Stimulated activated effector memory CD8-positive, alpha-beta T cell treated with anti-CD3 and anti-CD28 coated beads, Interleukin-12 subunit alpha, Interleukin-12 subunit beta, amount 100 ng/mL, for 72 hours (primary cell): ENCODE data around the gene DXO.
"Not testable (repeated sequence)": the region's sequence is repeated elsewhere in the genome, so short reads cannot be mapped to it uniquely, and the experiment has no call there.

Experiments used
- ATAC-seq: fragments of 150-1000 bp; cut with Tn5 transposase; 2 replicates; pipeline ENCODE4 v1.10.0; 2021
- DNase-seq, 2 donors: peaks; one replicate each; pipeline ENCODE4 v3.0.0; 2021 to 2022; ENCODE audit warnings: low spot score in 2 of 2
- H3K27ac Mint-ChIP-seq: one replicate; pipeline ENCODE4 v1.8.0; 2022; ENCODE audit warnings: mild to moderate bottlenecking, mixed read lengths
- H3K36me3 Mint-ChIP-seq: one replicate; pipeline ENCODE4 v1.8.0; 2022; ENCODE audit warnings: mild to moderate bottlenecking, mixed read lengths
- H3K4me1 Mint-ChIP-seq: one replicate; pipeline ENCODE4 v1.8.0; 2022; ENCODE audit warnings: mixed read lengths
- H3K4me3 Mint-ChIP-seq: one replicate; pipeline ENCODE4 v1.8.0; 2022; ENCODE audit warnings: mild to moderate bottlenecking, mixed read lengths
- H3K9me3 Mint-ChIP-seq: one replicate; pipeline ENCODE4 v1.8.0; 2022; ENCODE audit warnings: mixed read lengths

The DXO gene

GRCh38 chr6:32002546-32003268 is 30.8 kb upstream of the DXO start:
- not testable (repeated sequence) for H3K4me3 Mint-ChIP-seq, H3K9me3 Mint-ChIP-seq, H3K4me1 Mint-ChIP-seq, H3K36me3 Mint-ChIP-seq, DNase-seq, ATAC-seq, H3K27ac Mint-ChIP-seq

GRCh38 chr6:31996385-31996784 is 24.4 kb upstream of the DXO start:
- not testable (repeated sequence) for ATAC-seq, H3K36me3 Mint-ChIP-seq, DNase-seq, H3K9me3 Mint-ChIP-seq, H3K27ac Mint-ChIP-seq, H3K4me1 Mint-ChIP-seq, H3K4me3 Mint-ChIP-seq

- not testable (repeated sequence) for H3K4me1 Mint-ChIP-seq, H3K27ac Mint-ChIP-seq, ATAC-seq, H3K4me3 Mint-ChIP-seq, H3K9me3 Mint-ChIP-seq, H3K36me3 Mint-ChIP-seq, DNase-seq
Measured at GRCh38 chr6:31994421-31994820, 22.5 kb upstream of the DXO start.

- DNase-seq, H3K4me3 Mint-ChIP-seq, H3K36me3 Mint-ChIP-seq, H3K9me3 Mint-ChIP-seq, H3K4me1 Mint-ChIP-seq, ATAC-seq, H3K27ac Mint-ChIP-seq: not testable (repeated sequence)
Measured at GRCh38 chr6:31989363-31989762, 17.4 kb upstream of the DXO start.

- H3K4me1 Mint-ChIP-seq, H3K4me3 Mint-ChIP-seq, ATAC-seq, H3K36me3 Mint-ChIP-seq, H3K27ac Mint-ChIP-seq, H3K9me3 Mint-ChIP-seq, DNase-seq: not testable (repeated sequence)
Measured at GRCh38 chr6:31981744-31982143, 9.8 kb upstream of the DXO start, which contains the start of gene C4A. Gene C4A (plus strand): TSS chr6:31982057. CDS start chr6:31982108, 51 bp downstream.

- DNase-seq, H3K9me3 Mint-ChIP-seq, H3K36me3 Mint-ChIP-seq, H3K4me1 Mint-ChIP-seq, ATAC-seq, H3K4me3 Mint-ChIP-seq, H3K27ac Mint-ChIP-seq: not testable (repeated sequence)
Measured at GRCh38 chr6:31980998-31981397, 9.1 kb upstream of the DXO start.

GRCh38 chr6:31980195-31980876 is 8.4 kb upstream of the DXO start:
- not testable (repeated sequence) for ATAC-seq, H3K27ac Mint-ChIP-seq, H3K36me3 Mint-ChIP-seq, DNase-seq, H3K4me1 Mint-ChIP-seq, H3K9me3 Mint-ChIP-seq, H3K4me3 Mint-ChIP-seq

- ATAC-seq: no peak
- H3K4me3 Mint-ChIP-seq: no peak overlapping the region
- H3K4me1 Mint-ChIP-seq: peaks cover 6% of the 10 kb centered on the region
- H3K36me3 Mint-ChIP-seq: peaks cover 3% of the 10 kb centered on the region
- peak overlapping the region; percentile 83 for H3K27ac Mint-ChIP-seq
- H3K9me3 Mint-ChIP-seq: no peaks in the 10 kb centered on the region
- no peak for DNase-seq
Measured at GRCh38 chr6:31979238-31979898, 7.4 kb upstream of the DXO start.

- H3K36me3 Mint-ChIP-seq: peaks cover 8% of the 10 kb centered on the region
- no peak overlapping the region for H3K4me3 Mint-ChIP-seq
- no peak for ATAC-seq
Measured at GRCh38 chr6:31978831-31979230, 6.9 kb upstream of the DXO start.

GRCh38 chr6:31977816-31978431 is 6.0 kb upstream of the DXO start:
- ATAC-seq: no peak
- peaks cover 11% of the 10 kb centered on the region for H3K36me3 Mint-ChIP-seq
- no peak overlapping the region for H3K4me3 Mint-ChIP-seq
- no peak for DNase-seq
- no peaks in the 10 kb centered on the region for H3K9me3 Mint-ChIP-seq
- no peak overlapping the region for H3K27ac Mint-ChIP-seq
- H3K4me1 Mint-ChIP-seq: peaks cover 21% of the 10 kb centered on the region

More at GRCh38 chr6:31978831-31979230, 6.9 kb upstream of the DXO start:
- peak overlapping the region; percentile 83 for H3K27ac Mint-ChIP-seq
- DNase-seq: no peak
- H3K4me1 Mint-ChIP-seq: peaks cover 12% of the 10 kb centered on the region
- no peaks in the 10 kb centered on the region for H3K9me3 Mint-ChIP-seq

- DNase-seq, H3K9me3 Mint-ChIP-seq, H3K27ac Mint-ChIP-seq, H3K4me3 Mint-ChIP-seq, ATAC-seq: not testable (repeated sequence)
- H3K4me1 Mint-ChIP-seq: peaks cover 34% of the 10 kb centered on the region
- peaks cover 29% of the 10 kb centered on the region for H3K36me3 Mint-ChIP-seq
Measured at GRCh38 chr6:31976065-31976464, 4.1 kb upstream of the DXO start.

GRCh38 chr6:31972709-31973350 is 892 bp upstream of the DXO start:
- peaks cover 62% of the 10 kb centered on the region for H3K36me3 Mint-ChIP-seq
- peak; percentile 3 for ATAC-seq
- DNase-seq: no peak
- H3K9me3 Mint-ChIP-seq: no peaks in the 10 kb centered on the region
- peak overlapping the region; percentile 99 for H3K27ac Mint-ChIP-seq
- peaks cover 46% of the 10 kb centered on the region for H3K4me1 Mint-ChIP-seq
- H3K4me3 Mint-ChIP-seq: peak overlapping the region; percentile 85

- no peak for ATAC-seq
- H3K9me3 Mint-ChIP-seq: no peaks in the 10 kb centered on the region
- H3K27ac Mint-ChIP-seq: peak overlapping the region; percentile 99
- H3K36me3 Mint-ChIP-seq: peaks cover 76% of the 10 kb centered on the region
- peak overlapping the region; percentile 85 for H3K4me3 Mint-ChIP-seq
- H3K4me1 Mint-ChIP-seq: peaks cover 60% of the 10 kb centered on the region
- peak in 1 of 2 donors; percentile 68 for DNase-seq
Measured at GRCh38 chr6:31971279-31971992, 502 bp downstream of the DXO start.

GRCh38 chr6:31970604-31971271 is 1.2 kb downstream of the DXO start:
- peak overlapping the region; percentile 85 for H3K4me3 Mint-ChIP-seq
- no peaks in the 10 kb centered on the region for H3K9me3 Mint-ChIP-seq
- H3K4me1 Mint-ChIP-seq: peaks cover 65% of the 10 kb centered on the region
- H3K36me3 Mint-ChIP-seq: peaks cover 83% of the 10 kb centered on the region
- H3K27ac Mint-ChIP-seq: peak overlapping the region; percentile 99
- no peak for DNase-seq
- no peak for ATAC-seq
